SK-N-SH treated with all-trans-retinoic acid at 6 μM for 48 hours (cell line): ENCODE results near the gene SHISA4.

Source experiments
- ATAC-seq: fragments of 200-7000 bp; cut with Tn5 transposase; 3 replicates; pipeline ENCODE4 v1.9.1; 2020; ENCODE audit warnings: mild to moderate bottlenecking, moderate library complexity
- ARNTL ChIP-seq: fragments of 450-650 bp; formaldehyde crosslinking; IDR thresholded peaks from 2 replicates; pipeline ENCODE4 v1.5.0; 2020; ENCODE audit warnings: low read depth, mild to moderate bottlenecking, moderate library complexity, borderline replicate concordance
- BACH2 ChIP-seq: fragments of 250-450 bp; sonication (Bioruptor Pico); IDR thresholded peaks from 2 replicates; pipeline ENCODE4 v1.9.0; 2021; ENCODE audit warnings: mild to moderate bottlenecking, borderline replicate concordance
- CREB5 ChIP-seq: fragments of 250-450 bp; sonication (Bioruptor Pico); IDR thresholded peaks from 2 replicates; pipeline ENCODE4 v1.5.1; 2020; ENCODE audit warnings: low read depth, mild to moderate bottlenecking, moderate library complexity
- CSDC2 ChIP-seq: fragments of 250-450 bp; sonication (Bioruptor Pico); IDR thresholded peaks from 2 replicates; pipeline ENCODE4 v1.5.0; 2020; ENCODE audit warnings: mild to moderate bottlenecking, moderate library complexity
- CSRNP3 ChIP-seq: fragments of 250-450 bp; sonication (Bioruptor Pico); IDR thresholded peaks from 2 replicates; pipeline ENCODE4 v1.5.1; 2021; ENCODE audit warnings: mild to moderate bottlenecking, moderate library complexity
- GLIS3 ChIP-seq: fragments of 250-450 bp; sonication (Bioruptor Pico); IDR thresholded peaks from 2 replicates; pipeline ENCODE4 v1.5.0; 2020; ENCODE audit warnings: mild to moderate bottlenecking, moderate library complexity
- ISL1 ChIP-seq: fragments of 250-450 bp; sonication (Bioruptor Pico); IDR thresholded peaks from 2 replicates; pipeline ENCODE4 v2.1.2; 2022; ENCODE audit warnings: mild to moderate bottlenecking, moderate library complexity
- OSR1 ChIP-seq: fragments of 250-450 bp; sonication (Bioruptor Pico); IDR thresholded peaks from 2 replicates; pipeline ENCODE4 v1.8.0; 2022; ENCODE audit warnings: moderate library complexity, mild to moderate bottlenecking, inconsistent platforms
- PATZ1 ChIP-seq: fragments of 250-450 bp; sonication (Bioruptor Pico); IDR thresholded peaks from 2 replicates; pipeline ENCODE4 v1.8.0; 2020; ENCODE audit warnings: mild to moderate bottlenecking, moderate library complexity, borderline replicate concordance
- POU6F1 ChIP-seq: fragments of 250-450 bp; sonication (Bioruptor Pico); IDR thresholded peaks from 2 replicates; pipeline ENCODE4 v1.8.0; 2021; ENCODE audit warnings: low read depth, mild to moderate bottlenecking, moderate library complexity, borderline replicate concordance
- PPARA ChIP-seq: fragments of 250-450 bp; sonication (Bioruptor Pico); IDR thresholded peaks from 2 replicates; pipeline ENCODE4 v1.5.0; 2020; ENCODE audit warnings: mild to moderate bottlenecking, borderline replicate concordance
- RARB ChIP-seq: fragments of 250-450 bp; sonication (Bioruptor Pico); IDR thresholded peaks from 2 replicates; pipeline ENCODE4 v1.8.0; 2021; ENCODE audit warnings: mild to moderate bottlenecking, moderate library complexity
- TCF4 ChIP-seq: fragments of 250-450 bp; sonication (Bioruptor Pico); IDR thresholded peaks from 2 replicates; pipeline ENCODE4 v1.8.0; 2021; ENCODE audit warnings: mild to moderate bottlenecking, moderate library complexity, borderline replicate concordance
- TOX ChIP-seq: fragments of 250-450 bp; sonication (Bioruptor Pico); IDR thresholded peaks from 2 replicates; pipeline ENCODE4 v1.8.0; 2021; ENCODE audit warnings: mild to moderate bottlenecking, moderate library complexity, borderline replicate concordance
- TSHZ2 ChIP-seq: fragments of 250-450 bp; sonication (Bioruptor Pico); IDR thresholded peaks from 2 replicates; pipeline ENCODE4 v1.5.0; 2020; ENCODE audit warnings: mild to moderate bottlenecking, moderate library complexity
- ZC3H10 ChIP-seq: fragments of 250-450 bp; sonication (Bioruptor Pico); IDR thresholded peaks from 2 replicates; pipeline ENCODE4 v1.5.1; 2021; ENCODE audit warnings: mild to moderate bottlenecking, moderate library complexity
- ZFP3 ChIP-seq: fragments of 250-450 bp; sonication (Bioruptor Pico); IDR thresholded peaks from 2 replicates; pipeline ENCODE4 v1.5.0; 2020; ENCODE audit warnings: mild to moderate bottlenecking, moderate library complexity
- ZNF565 ChIP-seq: fragments of 450-650 bp; formaldehyde crosslinking; conservative IDR thresholded peaks from 2 replicates; pipeline ENCODE4 v1.5.0; 2020; ENCODE audit warnings: low read depth, mild to moderate bottlenecking, moderate library complexity

The SHISA4 gene

GRCh38 chr1:201918343-201918742 lies 29.6 kb downstream of the SHISA4 start (continued):
- TF ChIP-seq PATZ1 (CRISPR knock-in tag) (no peak), RARB (CRISPR knock-in tag) (no peak), OSR1 (no peak), POU6F1 (no peak), BACH2 (no peak), TCF4 (no peak), ARNTL (CRISPR knock-in tag) (no peak), CSDC2 (CRISPR knock-in tag) (no peak), CSRNP3 (CRISPR knock-in tag) (no peak), GLIS3 (CRISPR knock-in tag) (no peak)

GRCh38 chr1:201921952-201922558 lies 33.4 kb downstream of the SHISA4 start:
- TF ChIP-seq ZC3H10 (CRISPR knock-in tag) = no peak
- TF ChIP-seq OSR1 = no peak
- no peak for TF ChIP-seq ZNF565
- TF ChIP-seq TSHZ2 = no peak
- TF ChIP-seq CREB5 = no peak
- no peak for ATAC-seq

GRCh38 chr1:201925301-201925567 lies 36.5 kb downstream of the SHISA4 start:
- no peak for ATAC-seq
- TF ChIP-seq PPARA (CRISPR knock-in tag) (no peak), ZNF565 (no peak), ZC3H10 (CRISPR knock-in tag) (no peak), GLIS3 (CRISPR knock-in tag) (no peak), ZFP3 (no peak), TOX (CRISPR knock-in tag) (no peak), ISL1 (CRISPR knock-in tag) (no peak), OSR1 (no peak), CREB5 (no peak)

GRCh38 chr1:201925981-201926645 lies 37.4 kb downstream of the SHISA4 start:
- ATAC-seq = no peak; the same call in 2 of the 3 replicates
- TF ChIP-seq GLIS3 (CRISPR knock-in tag) (no peak), PPARA (CRISPR knock-in tag) (no peak), PATZ1 (CRISPR knock-in tag) (no peak), CSRNP3 (CRISPR knock-in tag) (no peak), CREB5 (no peak), TOX (CRISPR knock-in tag) (no peak), ZFP3 (no peak), CSDC2 (CRISPR knock-in tag) (no peak), BACH2 (no peak), ZNF565 (no peak), ARNTL (CRISPR knock-in tag) (no peak)
